ENCODE data around the gene TIE1. TPM values are rescaled to one million over a fixed set of nuclear protein-coding genes. Genes with fewer than 3 reads are reported as not detected.

Gene TIE1
- total RNA-seq: not detected

- no peaks in the 10 kb centered on the region for H3K9me3 Mint-ChIP-seq (ENCODE audit: low read depth)
- peaks cover 10% of the 10 kb centered on the region for H3K4me1 Mint-ChIP-seq
- ChIA-PET POLR2A (no interaction called here), CTCF (no interaction called here)
- no peak within 1 kb of the TSS for H3K27ac Mint-ChIP-seq
- no peaks in the 10 kb centered on the region for H3K27me3 Mint-ChIP-seq
- no peak within 1 kb of the TSS for H3K4me3 Mint-ChIP-seq
- DNase-seq: no peak
- H3K36me3 Mint-ChIP-seq (ENCODE audit: low read depth): no peaks in the 10 kb centered on the region
- intact Hi-C loops (cut with DNase I, micrococcal nuclease): no loop called here
- no peak for ATAC-seq
Observed at GRCh38 chr1:43300378-43301094, at the start of gene TIE1. Gene TIE1 (plus strand): TSS chr1:43300982. CDS start chr1:43301072, 90 bp downstream.

- intact Hi-C loops (cut with DNase I, micrococcal nuclease): no loop called here
- H3K9me3 Mint-ChIP-seq (ENCODE audit: low read depth): no peaks in the 10 kb centered on the region
- no peaks in the 10 kb centered on the region for H3K36me3 Mint-ChIP-seq (ENCODE audit: low read depth)
- peaks cover 5% of the 10 kb centered on the region for H3K27me3 Mint-ChIP-seq
- ATAC-seq (no peak), DNase-seq (no peak)
- no peaks in the 10 kb centered on the region for H3K4me1 Mint-ChIP-seq
- POLR2A ChIA-PET: no interaction called here
- H3K27ac Mint-ChIP-seq: no peak overlapping the region
- CTCF ChIA-PET: no interaction called here
- H3K4me3 Mint-ChIP-seq: no peak overlapping the region
Observed at GRCh38 chr1:43251024-43251423, 49.8 kb upstream of the TIE1 start.

GRCh38 chr1:43252225-43252624 is 48.6 kb upstream of the TIE1 start:
- H3K27ac Mint-ChIP-seq: no peak overlapping the region
- intact Hi-C loops (cut with DNase I, micrococcal nuclease): no loop called here
- H3K4me3 Mint-ChIP-seq: no peak overlapping the region
- ATAC-seq (no peak), DNase-seq (no peak)
- H3K27me3 Mint-ChIP-seq: peaks cover 5% of the 10 kb centered on the region
- CTCF ChIA-PET: no interaction called here
- no peaks in the 10 kb centered on the region for H3K4me1 Mint-ChIP-seq
- H3K9me3 Mint-ChIP-seq (ENCODE audit: low read depth): no peaks in the 10 kb centered on the region
- H3K36me3 Mint-ChIP-seq (ENCODE audit: low read depth): no peaks in the 10 kb centered on the region
- POLR2A ChIA-PET: no interaction called here

- no peaks in the 10 kb centered on the region for H3K9me3 Mint-ChIP-seq (ENCODE audit: low read depth)
- H3K4me1 Mint-ChIP-seq: no peaks in the 10 kb centered on the region
- no peak overlapping the region for H3K27ac Mint-ChIP-seq
- ATAC-seq (no peak), DNase-seq (no peak)
- ChIA-PET POLR2A (no interaction called here), CTCF (no interaction called here)
- H3K4me3 Mint-ChIP-seq: no peak overlapping the region
- peaks cover 5% of the 10 kb centered on the region for H3K27me3 Mint-ChIP-seq
- no peaks in the 10 kb centered on the region for H3K36me3 Mint-ChIP-seq (ENCODE audit: low read depth)
- intact Hi-C loops (cut with DNase I, micrococcal nuclease): no loop called here
Observed at GRCh38 chr1:43253173-43253572, 47.6 kb upstream of the TIE1 start.

GRCh38 chr1:43253876-43254275 is 46.9 kb upstream of the TIE1 start:
- no peaks in the 10 kb centered on the region for H3K4me1 Mint-ChIP-seq
- DNase-seq (no peak), ATAC-seq (no peak)
- H3K27ac Mint-ChIP-seq: no peak overlapping the region
- no peak overlapping the region for H3K4me3 Mint-ChIP-seq
- no peaks in the 10 kb centered on the region for H3K36me3 Mint-ChIP-seq (ENCODE audit: low read depth)
- peaks cover 5% of the 10 kb centered on the region for H3K27me3 Mint-ChIP-seq
- CTCF ChIA-PET: no interaction called here
- H3K9me3 Mint-ChIP-seq (ENCODE audit: low read depth): no peaks in the 10 kb centered on the region
- intact Hi-C loops (cut with DNase I, micrococcal nuclease): no loop called here
- POLR2A ChIA-PET: no interaction called here

- Mint-ChIP-seq H3K4me1 (no peaks in the 10 kb centered on the region), H3K27ac (no peak overlapping the region), H3K27me3 (peaks cover 5% of the 10 kb centered on the region), H3K36me3 (ENCODE audit: low read depth) (no peaks in the 10 kb centered on the region), H3K4me3 (no peak overlapping the region), H3K9me3 (ENCODE audit: low read depth) (no peaks in the 10 kb centered on the region)
- ChIA-PET CTCF (no interaction called here), POLR2A (no interaction called here)
- no peak for DNase-seq
- intact Hi-C loops (cut with DNase I, micrococcal nuclease): no loop called here
- no peak for ATAC-seq
Observed at GRCh38 chr1:43255438-43256210, 45.2 kb upstream of the TIE1 start.

GRCh38 chr1:43256675-43257570 is 43.9 kb upstream of the TIE1 start:
- DNase-seq (no peak), ATAC-seq (no peak)
- intact Hi-C loops (cut with DNase I, micrococcal nuclease): no loop called here
- Mint-ChIP-seq H3K27ac (no peak overlapping the region), H3K27me3 (peaks cover 3% of the 10 kb centered on the region), H3K4me3 (no peak overlapping the region), H3K9me3 (ENCODE audit: low read depth) (no peaks in the 10 kb centered on the region), H3K4me1 (no peaks in the 10 kb centered on the region), H3K36me3 (ENCODE audit: low read depth) (no peaks in the 10 kb centered on the region)
- POLR2A ChIA-PET: no interaction called here
- CTCF ChIA-PET: no interaction called here

GRCh38 chr1:43258370-43258769 is 42.4 kb upstream of the TIE1 start:
- H3K4me3 Mint-ChIP-seq: no peak overlapping the region
- no peaks in the 10 kb centered on the region for H3K4me1 Mint-ChIP-seq
- DNase-seq (no peak), ATAC-seq (no peak)
- intact Hi-C loops (cut with DNase I, micrococcal nuclease): no loop called here
- H3K27ac Mint-ChIP-seq: no peak overlapping the region
- POLR2A ChIA-PET: no interaction called here
- no peaks in the 10 kb centered on the region for H3K36me3 Mint-ChIP-seq (ENCODE audit: low read depth)
- H3K27me3 Mint-ChIP-seq: no peaks in the 10 kb centered on the region
- CTCF ChIA-PET: no interaction called here
- H3K9me3 Mint-ChIP-seq (ENCODE audit: low read depth): peaks cover 4% of the 10 kb centered on the region

GRCh38 chr1:43265431-43265830 is 35.4 kb upstream of the TIE1 start:
- Mint-ChIP-seq H3K9me3 (ENCODE audit: low read depth) (peaks cover 7% of the 10 kb centered on the region), H3K4me1 (peaks cover under 1% of the 10 kb centered on the region), H3K4me3 (no peak overlapping the region), H3K36me3 (ENCODE audit: low read depth) (no peaks in the 10 kb centered on the region), H3K27me3 (peaks cover 5% of the 10 kb centered on the region), H3K27ac (no peak overlapping the region)
- DNase-seq (no peak), ATAC-seq (no peak)
- intact Hi-C loops (cut with DNase I, micrococcal nuclease): no loop called here
- POLR2A ChIA-PET: no interaction called here
- CTCF ChIA-PET: interaction anchor here (0.9 kb wide), 1 partner anchor 39 kb away, joined by 3 read pairs; no protein-coding TSS in a partner anchor

GRCh38 chr1:43266881-43267280 is 33.9 kb upstream of the TIE1 start:
- POLR2A ChIA-PET: no interaction called here
- Mint-ChIP-seq H3K4me1 (peaks cover 10% of the 10 kb centered on the region), H3K9me3 (ENCODE audit: low read depth) (peaks cover 7% of the 10 kb centered on the region), H3K36me3 (ENCODE audit: low read depth) (no peaks in the 10 kb centered on the region), H3K4me3 (no peak overlapping the region), H3K27me3 (peaks cover 5% of the 10 kb centered on the region), H3K27ac (no peak overlapping the region)
- CTCF ChIA-PET: interaction anchor here (0.6 kb wide), 1 partner anchor 1376 kb away, joined by 3 read pairs; no protein-coding TSS in a partner anchor
- DNase-seq (no peak), ATAC-seq (no peak)
- intact Hi-C loops (cut with DNase I, micrococcal nuclease): no loop called here

GRCh38 chr1:43267291-43267805 is 33.4 kb upstream of the TIE1 start:
- POLR2A ChIA-PET: no interaction called here
- DNase-seq (no peak), ATAC-seq (no peak)
- intact Hi-C loops (cut with DNase I, micrococcal nuclease): no loop called here
- Mint-ChIP-seq H3K36me3 (ENCODE audit: low read depth) (no peaks in the 10 kb centered on the region), H3K27ac (no peak overlapping the region), H3K27me3 (peaks cover 5% of the 10 kb centered on the region), H3K4me3 (no peak overlapping the region), H3K4me1 (peaks cover 10% of the 10 kb centered on the region), H3K9me3 (ENCODE audit: low read depth) (peaks cover 7% of the 10 kb centered on the region)
- CTCF ChIA-PET: no interaction called here

All from activated CD4-positive, alpha-beta T cell treated with anti-CD3 and anti-CD28 coated beads for 36 hours (primary cell).